Bronchial epithelial cell (primary cell): Measurements from ENCODE around the gene MPPED1. TPM values are rescaled to one million over a fixed set of nuclear protein-coding genes. Genes with fewer than 3 reads are reported as not detected.

Experiments
- DNase-seq: peaks from one replicate; pipeline ENCODE4 v3.0.0-alpha.2; 2010; ENCODE audit warnings: low read depth
- FAIRE-seq: peaks from 2 replicates; lab custom pipeline; 2011; peaks lifted over from hg19 to GRCh38; lab: Jason Lieb, UNC
- H3K27me3 ChIP-seq: 2 replicates; pipeline ENCODE4 v1.5.1; 2011; ENCODE audit warnings: low read length; ENCODE audit not compliant: control insufficient read depth, insufficient read depth
- H3K36me3 ChIP-seq: 2 replicates; pipeline ENCODE4 v1.5.1; 2011; ENCODE audit warnings: low read length; ENCODE audit not compliant: control insufficient read depth, insufficient read depth
- H3K4me3 ChIP-seq: 2 replicates; pipeline ENCODE4 v1.5.1; 2011; ENCODE audit warnings: mild to moderate bottlenecking, low read depth, low read length, control low read depth
- CTCF ChIP-seq: IDR thresholded peaks from 2 replicates; pipeline ENCODE4 v1.5.1; 2011; ENCODE audit warnings: mild to moderate bottlenecking, moderate library complexity, low read length, control low read depth, inconsistent platforms; ENCODE audit not compliant: insufficient read depth, severe bottlenecking
- total RNA-seq: library from RNA; depleted of rRNA; stranded (reverse); fragments of >200 nt; gene quantifications from 2 replicates; pipeline ENCODE4 v1.2.1, GENCODE V29; 2014

MPPED1 gene
- total RNA-seq, 1 donor from 2014 or later, result not detected

DNA sequence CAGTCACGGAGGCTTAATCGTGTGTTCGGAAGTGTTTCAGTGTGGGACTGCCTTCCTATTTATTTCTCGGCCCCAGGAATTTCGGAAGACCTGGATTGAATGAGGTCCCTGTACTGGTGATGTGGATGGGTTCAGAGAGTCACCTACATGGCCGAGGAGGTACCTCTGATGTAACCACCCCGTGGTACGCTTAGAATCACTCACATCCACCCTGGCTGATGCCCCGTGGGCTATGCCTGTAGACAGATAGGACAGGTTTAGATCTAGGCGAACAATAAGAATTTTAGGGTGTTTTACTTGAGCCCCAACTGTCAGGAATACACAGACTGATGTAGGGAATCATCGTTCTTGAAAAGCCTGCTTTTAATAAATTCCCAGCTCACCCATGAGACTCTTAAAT, 2.0 kb downstream of the MPPED1 start:
- Histone ChIP-seq H3K4me3 (no peak overlapping the region), H3K27me3 (peaks cover 39% of the 10 kb centered on the region), H3K36me3 (no peaks in the 10 kb centered on the region)
- DNase-seq (no peak), FAIRE-seq (no peak)
- TF ChIP-seq CTCF, result no peak

DNA sequence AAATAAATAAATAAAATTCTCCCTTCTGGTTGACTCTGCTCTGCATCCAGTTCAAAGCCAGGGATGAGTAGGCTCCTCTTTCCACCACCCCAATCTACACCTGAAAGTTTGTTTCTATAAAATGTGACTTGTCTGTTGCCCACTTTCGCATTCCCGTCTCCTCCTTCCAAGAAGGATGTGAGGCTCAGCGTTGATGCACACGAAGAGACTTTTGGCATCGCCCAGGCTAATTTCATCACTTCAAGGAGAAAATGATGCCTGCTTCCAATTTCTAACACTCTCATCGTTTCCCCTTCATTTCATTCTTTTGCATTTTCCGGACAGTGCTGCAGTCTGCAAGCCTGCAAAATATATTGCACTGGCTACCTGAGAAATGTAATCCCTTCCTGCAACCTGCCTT, 3.9 kb downstream of the MPPED1 start:
- no peak overlapping the region for H3K4me3 ChIP-seq
- FAIRE-seq, result no peak
- no peak for DNase-seq
- no peaks in the 10 kb centered on the region for H3K36me3 ChIP-seq
- peaks cover 28% of the 10 kb centered on the region for H3K27me3 ChIP-seq
- TF ChIP-seq CTCF, result no peak

- no peak overlapping the region for H3K4me3 ChIP-seq
- H3K36me3 ChIP-seq, result no peaks in the 10 kb centered on the region
- DNase-seq (no peak), FAIRE-seq (no peak)
- TF ChIP-seq CTCF, result no peak
- H3K27me3 ChIP-seq, result peaks cover 20% of the 10 kb centered on the region
Measured at GRCh38 chr22:43417555-43417954, 5.7 kb downstream of the MPPED1 start.

DNA sequence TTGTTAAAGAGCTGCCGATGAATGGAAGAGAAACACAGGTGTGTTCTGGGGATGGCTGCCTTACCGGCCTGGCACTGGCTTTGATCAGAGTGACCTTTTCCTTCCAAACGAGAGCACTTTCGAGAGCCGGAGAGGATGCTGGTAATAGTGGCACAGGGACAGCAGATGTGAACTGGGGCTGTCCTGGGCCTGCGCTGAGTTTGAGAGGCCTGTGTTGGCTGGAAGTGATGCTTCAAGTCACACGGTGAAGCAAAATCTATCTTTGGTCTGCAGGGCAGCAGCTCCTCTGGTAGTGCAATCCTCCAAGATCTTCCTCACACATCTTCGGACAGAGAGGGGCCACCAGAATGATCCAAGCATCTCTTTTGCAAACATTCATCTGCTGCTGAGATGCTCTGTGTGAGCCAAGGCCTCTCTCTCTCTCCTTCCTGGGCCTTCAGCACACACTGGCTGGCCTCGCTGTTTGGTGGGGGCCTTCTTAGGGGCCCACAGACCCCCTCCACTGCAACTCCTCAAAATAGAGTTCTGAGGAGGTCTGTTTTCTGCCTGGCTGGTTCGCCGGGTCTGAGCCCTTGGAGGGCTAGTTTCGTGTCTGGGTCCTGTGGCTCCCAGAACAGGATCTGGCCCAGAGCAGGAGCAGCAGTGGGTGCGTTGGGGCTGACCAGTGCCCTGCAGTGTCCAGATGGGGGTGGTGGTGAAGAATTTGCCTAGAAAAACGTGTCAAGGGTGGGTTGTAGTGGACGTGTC, 6.4 kb downstream of the MPPED1 start:
- no peak for FAIRE-seq
- no peak for TF ChIP-seq CTCF
- Histone ChIP-seq H3K4me3 (no peak overlapping the region), H3K36me3 (no peaks in the 10 kb centered on the region), H3K27me3 (peaks cover 18% of the 10 kb centered on the region)
- no peak for DNase-seq

DNA sequence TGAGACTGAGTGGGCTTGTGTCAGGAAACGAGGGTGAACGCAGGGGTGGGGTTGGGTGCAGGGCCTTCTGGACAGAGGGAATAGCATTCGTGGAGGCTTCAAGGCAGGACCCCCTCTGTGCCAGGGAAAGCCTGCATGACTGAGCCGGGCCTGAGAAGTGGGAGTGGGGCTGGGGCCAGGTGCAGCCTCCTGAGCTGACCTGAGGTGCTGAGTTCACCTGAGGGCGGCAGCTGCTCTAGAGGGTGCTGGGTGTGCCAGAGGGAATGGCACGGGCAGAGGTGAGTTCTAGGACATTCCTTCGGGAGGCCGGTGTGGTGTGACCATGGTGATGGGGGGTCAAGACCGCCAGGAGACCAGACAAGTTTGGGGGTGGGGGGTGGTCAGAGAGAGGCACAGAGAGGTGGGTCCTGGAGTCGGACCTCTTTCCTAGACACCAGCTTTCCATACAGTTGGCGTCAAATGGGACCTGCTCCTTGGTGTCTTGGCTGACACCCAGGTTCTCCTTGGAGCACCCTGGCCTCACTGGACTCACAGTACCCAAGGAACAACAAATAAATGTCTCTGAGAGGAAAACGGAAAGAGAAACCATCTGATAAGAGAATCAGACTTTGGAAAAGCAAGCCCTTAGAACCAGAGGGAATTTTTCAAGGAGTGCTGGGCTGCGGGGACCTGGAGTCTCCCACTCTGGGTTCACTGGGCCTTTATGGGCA, 7.7 kb downstream of the MPPED1 start:
- DNase-seq, result no peak
- Histone ChIP-seq H3K4me3 (no peak overlapping the region), H3K27me3 (peaks cover 15% of the 10 kb centered on the region), H3K36me3 (no peaks in the 10 kb centered on the region)
- TF ChIP-seq CTCF, result no peak
- no peak for FAIRE-seq
